Omental fat pad (tissue), 4 donors: ENCODE measurements around the gene PADI2. TPM values are rescaled to one million over a fixed set of nuclear protein-coding genes. Genes with fewer than 3 reads are reported as not detected.

Experiments used
- ATAC-seq: fragments of 150-250 bp; one replicate; pipeline ENCODE4 v1.9.1; 2016; ENCODE audit warnings: mild to moderate bottlenecking, moderate library complexity; ENCODE audit not compliant: low FRiP score
- DNase-seq: peaks from one replicate; pipeline ENCODE4 v3.0.0-alpha.2; 2019; ENCODE audit warnings: low spot score
- CTCF ChIP-seq, 3 donors: fragments of 450-650 bp; IDR thresholded peaks; one replicate each; pipeline ENCODE4 v1.5.1; 2016 to 2017; ENCODE audit warnings: antibody characterized with exemption in 3 of 3, mild to moderate bottlenecking in 3 of 3, moderate library complexity in 2 of 3
- total RNA-seq, 4 donors: library from RNA; depleted of rRNA; stranded (reverse); fragments of >200 nt; gene quantifications; one replicate each; pipeline ENCODE4 v1.1.0, GENCODE V29; 2016

PADI2 gene
- total RNA-seq, 4 donors from 2014 or later: 0.37 to 19.9 (median 1.6) TPM

- TF ChIP-seq CTCF (IDR thresholded peaks at IDR 0.05): no peak
- peak; percentile 86 for ATAC-seq
- no peak for DNase-seq
Measured at GRCh38 chr1:17140279-17140678, 21.0 kb upstream of the PADI2 start.

- no peak for DNase-seq
- TF ChIP-seq CTCF (IDR thresholded peaks at IDR 0.05): no peak
Measured at GRCh38 chr1:17139637-17140036, 20.4 kb upstream of the PADI2 start.

GRCh38 chr1:17137441-17137840 lies 18.2 kb upstream of the PADI2 start:
- ATAC-seq: no peak

More at GRCh38 chr1:17139637-17140036, 20.4 kb upstream of the PADI2 start:
- no peak for ATAC-seq

GRCh38 chr1:17136936-17137335 lies 17.7 kb upstream of the PADI2 start:
- ATAC-seq (no peak), DNase-seq (no peak)
- no peak for TF ChIP-seq CTCF (IDR thresholded peaks at IDR 0.05)

More at GRCh38 chr1:17137441-17137840, 18.2 kb upstream of the PADI2 start:
- DNase-seq: no peak
- TF ChIP-seq CTCF (IDR thresholded peaks at IDR 0.05): no peak

- TF ChIP-seq CTCF (IDR thresholded peaks at IDR 0.05): no peak
- DNase-seq (no peak), ATAC-seq (no peak)
Measured at GRCh38 chr1:17136145-17136544, 16.9 kb upstream of the PADI2 start.

GRCh38 chr1:17135530-17135929 lies 16.3 kb upstream of the PADI2 start:
- TF ChIP-seq CTCF (IDR thresholded peaks at IDR 0.05): no peak
- no peak for DNase-seq
- ATAC-seq: no peak

GRCh38 chr1:17134724-17135123 lies 15.5 kb upstream of the PADI2 start:
- ATAC-seq: no peak
- no peak for TF ChIP-seq CTCF (IDR thresholded peaks at IDR 0.05)

More at GRCh38 chr1:17134724-17135123, 15.5 kb upstream of the PADI2 start:
- DNase-seq: no peak
